Activated CD4-positive, alpha-beta memory T cell treated with anti-CD3 and anti-CD28 coated beads, Interleukin-2, amount 10 ng/mL, durations not matched to agents 7 days and 5 days (primary cell): Measurements from ENCODE around the gene MARCHF7. TPM values are rescaled to one million over a fixed set of nuclear protein-coding genes. Genes with fewer than 3 reads are reported as not detected.
"Not testable (repeated sequence)": the region's sequence is repeated elsewhere in the genome, so short reads cannot be mapped to it uniquely, and the experiment has no call there.

ENCODE experiments used
- CTCF ChIA-PET: fragments of 350-600 bp; sonication (Branson Sonifier 250); formaldehyde crosslinking; loops from one replicate; lab custom pipeline; 2021; ENCODE audit warnings: antibody characterized with exemption, inconsistent platforms; lab: Charles Lee
- POLR2A ChIA-PET: fragments of 350-600 bp; sonication (Branson Sonifier 250); formaldehyde crosslinking; loops from one replicate; lab custom pipeline; 2021; ENCODE audit warnings: antibody characterized with exemption; lab: Charles Lee
- DNase-seq: peaks from one replicate; pipeline ENCODE4 v3.0.0-alpha.2; 2020
- H3K27ac Mint-ChIP-seq: one replicate; pipeline ENCODE4 v1.8.0; 2021; ENCODE audit warnings: mild to moderate bottlenecking, mixed read lengths
- H3K27me3 Mint-ChIP-seq: one replicate; pipeline ENCODE4 v1.8.0; 2021; ENCODE audit warnings: mixed read lengths
- H3K36me3 Mint-ChIP-seq: one replicate; pipeline ENCODE4 v1.8.0; 2021; ENCODE audit warnings: low read depth, mixed read lengths
- H3K4me1 Mint-ChIP-seq: one replicate; pipeline ENCODE4 v1.8.0; 2021; ENCODE audit warnings: mixed read lengths
- H3K4me3 Mint-ChIP-seq: one replicate; pipeline ENCODE4 v1.8.0; 2021; ENCODE audit warnings: mild to moderate bottlenecking, mixed read lengths
- H3K9me3 Mint-ChIP-seq: one replicate; pipeline ENCODE4 v1.8.0; 2021; ENCODE audit warnings: mixed read lengths
- total RNA-seq, 2 experiments: library from RNA; stranded (reverse); gene quantifications; one replicate each; pipeline ENCODE4 v1.2.3, GENCODE V29; 2021

MARCHF7 gene
- total RNA-seq, 2 experiments from 2014 or later: 92.2 to 98.0 TPM

DNA sequence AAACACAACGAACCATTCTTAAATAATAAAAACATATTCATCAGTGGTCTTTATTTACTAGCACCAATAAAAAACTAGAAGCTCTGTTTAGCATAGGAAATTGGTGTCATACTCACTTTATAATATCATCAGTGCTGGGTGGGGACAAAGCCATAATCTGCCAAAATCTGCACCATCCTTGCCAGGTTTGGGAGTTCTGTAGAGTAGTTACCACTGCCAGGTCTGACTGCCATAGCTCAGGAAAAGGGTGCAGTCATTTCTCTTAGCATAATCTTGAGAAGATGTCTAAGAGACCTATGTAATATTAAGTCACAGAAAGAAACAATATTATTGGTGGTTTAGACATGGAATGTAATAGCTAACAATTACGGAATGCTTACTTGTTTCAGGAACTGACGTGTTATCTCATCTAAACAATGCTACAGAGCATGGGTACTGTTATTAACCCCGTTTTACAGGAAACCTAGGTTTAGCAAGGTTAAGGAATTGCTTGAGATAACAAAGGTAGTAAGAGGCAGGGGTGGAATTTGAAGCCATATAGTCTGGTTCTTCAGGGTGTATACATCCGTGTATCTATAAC, 1.6 kb upstream of the MARCHF7 start:
- ChIA-PET POLR2A (no interaction called here), CTCF (interaction anchor here (1.1 kb wide), 1 partner anchor 592 kb away, joined by 5 read pairs; no protein-coding TSS in a partner anchor)
- DNase-seq: no peak
- no peak overlapping the region for H3K4me3 Mint-ChIP-seq
- H3K9me3 Mint-ChIP-seq: no peaks in the 10 kb centered on the region
- H3K27me3 Mint-ChIP-seq: no peaks in the 10 kb centered on the region
- H3K27ac Mint-ChIP-seq: no peak overlapping the region
- peaks cover 40% of the 10 kb centered on the region for H3K36me3 Mint-ChIP-seq
- peaks cover 38% of the 10 kb centered on the region for H3K4me1 Mint-ChIP-seq

DNA sequence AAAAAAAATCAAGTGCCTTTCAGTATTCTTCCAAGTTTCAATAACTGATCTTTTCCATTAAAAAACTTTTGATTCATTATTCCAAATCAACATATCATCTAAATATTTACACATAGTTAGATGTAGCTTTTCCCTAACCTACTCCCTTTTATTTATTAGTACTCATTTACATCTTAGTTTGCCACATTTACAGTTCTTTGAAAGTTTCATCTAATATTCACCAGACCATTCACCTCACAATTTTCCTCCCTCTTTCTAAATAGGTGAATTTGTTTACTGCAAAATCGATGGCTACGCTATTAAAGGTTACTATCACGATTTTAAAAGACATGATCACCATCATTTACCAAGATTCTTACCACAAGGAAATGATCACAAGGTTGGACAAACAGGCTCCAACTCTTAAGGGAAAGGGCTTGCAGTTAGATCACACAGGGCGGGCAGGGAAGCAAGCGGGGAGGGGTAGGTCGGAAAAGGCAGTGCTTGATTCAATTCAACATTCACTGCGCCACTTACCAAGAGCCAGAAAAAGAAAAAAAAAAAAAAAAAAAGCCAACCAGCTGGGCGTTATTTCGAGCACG, 654 bp upstream of the MARCHF7 start:
- POLR2A ChIA-PET: interaction anchor here (0.5 to 4.6 kb wide), 36 partner anchors 8 to 1813 kb away, joined by 3 to 42 read pairs (median 4); partner anchors contain the start of genes LY75 and WDSUB1
- Mint-ChIP-seq H3K4me1 (peaks cover 44% of the 10 kb centered on the region), H3K27me3 (no peaks in the 10 kb centered on the region), H3K36me3 (peaks cover 49% of the 10 kb centered on the region), H3K27ac (peak overlapping the region; percentile 83), H3K9me3 (no peaks in the 10 kb centered on the region), H3K4me3 (peak overlapping the region; percentile 81)
- no peak for DNase-seq
- CTCF ChIA-PET: interaction anchor here (0.6 to 1.3 kb wide), 5 partner anchors 10 to 689 kb away, joined by 3 read pairs; no protein-coding TSS in a partner anchor

DNA sequence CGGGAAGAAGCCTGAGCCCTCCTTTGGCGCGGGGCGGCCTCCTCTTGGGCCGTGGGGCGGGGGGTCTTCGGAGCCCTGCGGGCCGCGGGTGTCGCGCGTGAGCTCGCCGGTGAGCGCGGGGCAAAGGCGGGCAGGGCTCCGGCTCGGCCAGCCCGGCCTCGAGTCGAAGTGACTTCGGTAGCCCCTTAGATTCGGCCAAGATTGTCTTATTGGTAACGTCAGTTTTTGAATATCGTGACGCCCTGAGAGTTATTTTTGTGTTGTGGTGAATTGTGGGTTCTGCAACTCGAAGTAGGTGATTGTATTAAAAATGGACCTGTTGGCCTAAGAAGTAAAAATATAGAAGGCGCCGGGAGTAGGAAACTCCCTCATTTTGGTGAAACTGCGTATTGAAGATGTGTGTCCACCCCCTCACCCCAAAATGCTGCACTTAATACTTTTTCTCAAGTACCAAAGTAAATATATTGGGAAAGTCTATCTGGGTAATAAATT, 669 bp downstream of the MARCHF7 start:
- H3K9me3 Mint-ChIP-seq: no peaks in the 10 kb centered on the region
- ChIA-PET POLR2A (interaction anchor here (0.8 to 4.6 kb wide), 21 partner anchors 8 to 1837 kb away, joined by 3 to 42 read pairs (median 5); partner anchors contain the start of genes ACVR1, LY75 and WDSUB1), CTCF (interaction anchor here (0.6 to 1.3 kb wide), 4 partner anchors 43 to 588 kb away, joined by 3 to 5 read pairs (median 4); no protein-coding TSS in a partner anchor)
- H3K4me3 Mint-ChIP-seq: peak overlapping the region; percentile 97
- peaks cover 51% of the 10 kb centered on the region for H3K4me1 Mint-ChIP-seq
- DNase-seq: no peak
- H3K36me3 Mint-ChIP-seq: peaks cover 55% of the 10 kb centered on the region
- peak overlapping the region; percentile 99 for H3K27ac Mint-ChIP-seq
- no peaks in the 10 kb centered on the region for H3K27me3 Mint-ChIP-seq

DNA sequence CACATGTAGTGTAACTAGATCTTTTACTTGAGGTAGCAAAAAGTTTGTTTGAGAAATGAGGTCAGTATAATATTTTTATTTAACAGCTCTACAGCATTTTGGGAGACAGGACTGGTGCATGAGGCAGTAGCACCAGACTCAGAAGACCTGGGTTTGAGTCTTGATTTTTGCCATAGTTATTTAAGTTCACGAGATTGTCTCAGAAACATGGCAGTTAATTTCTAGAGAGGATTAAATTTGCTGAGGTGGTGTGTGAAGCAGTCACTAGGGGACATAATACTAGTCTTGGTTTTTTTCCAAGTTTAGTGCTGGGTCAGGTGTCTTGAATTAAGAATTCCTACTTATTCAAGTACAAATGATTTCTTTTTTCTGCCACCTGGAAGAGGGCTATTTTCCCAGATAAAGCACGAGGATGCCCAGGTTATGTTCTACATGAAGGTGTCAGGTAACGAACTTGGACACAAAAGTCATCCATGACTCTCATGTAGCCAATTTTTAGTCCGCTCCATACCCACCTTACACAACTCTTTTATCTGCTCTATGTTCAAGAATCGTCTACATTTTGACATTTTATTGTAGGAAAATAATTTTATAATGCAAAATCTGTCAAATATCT, 1.4 kb downstream of the MARCHF7 start:
- Mint-ChIP-seq H3K36me3 (peaks cover 59% of the 10 kb centered on the region), H3K27me3 (no peaks in the 10 kb centered on the region), H3K4me3 (peak overlapping the region; percentile 97), H3K4me1 (peaks cover 56% of the 10 kb centered on the region), H3K9me3 (no peaks in the 10 kb centered on the region), H3K27ac (peak overlapping the region; percentile 99)
- ChIA-PET CTCF (interaction anchor here (0.6 kb wide), 1 partner anchor 309 kb away, joined by 4 read pairs; no protein-coding TSS in a partner anchor), POLR2A (interaction anchor here (0.8 to 4.6 kb wide), 7 partner anchors 8 to 427 kb away, joined by 4 to 42 read pairs (median 24); partner anchors contain the start of genes LY75 and WDSUB1)
- DNase-seq: no peak

DNA sequence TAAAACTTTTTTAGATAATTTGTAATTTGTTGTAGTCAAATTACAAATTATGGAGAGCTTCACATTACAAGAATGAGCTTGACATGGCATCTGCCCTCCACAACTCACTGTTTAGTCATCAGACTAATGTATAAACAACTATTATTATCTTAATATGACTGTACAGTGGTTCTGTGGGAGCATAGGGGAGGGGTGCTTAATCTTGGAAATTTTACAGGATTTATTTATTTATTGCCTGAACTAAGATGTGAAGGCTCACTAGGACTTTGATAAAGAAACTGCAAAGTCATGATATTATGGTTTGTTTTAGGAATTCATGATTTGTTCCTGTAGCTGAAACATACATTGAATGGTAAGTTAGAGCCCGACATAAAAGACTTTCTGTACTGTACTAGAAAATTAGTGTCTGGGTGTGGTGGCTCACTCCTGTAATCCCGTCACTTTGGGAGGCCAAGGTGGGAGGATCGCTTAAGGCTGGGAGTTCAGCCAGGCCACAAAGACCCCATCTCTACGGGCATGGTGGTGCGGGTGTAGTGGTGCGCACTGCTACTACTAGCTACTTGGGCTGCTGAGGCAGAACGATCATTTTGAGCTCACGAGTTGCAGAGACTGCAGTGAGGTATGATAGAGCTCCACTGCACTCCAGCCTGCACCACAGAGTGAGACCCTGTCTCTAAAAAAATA, 2.1 kb downstream of the MARCHF7 start:
- no peak for DNase-seq
- H3K9me3 Mint-ChIP-seq: no peaks in the 10 kb centered on the region
- ChIA-PET CTCF (no interaction called here), POLR2A (interaction anchor here (0.8 to 4.6 kb wide), 4 partner anchors 9 to 199 kb away, joined by 4 to 42 read pairs (median 22); partner anchors contain the start of gene LY75)
- peaks cover 57% of the 10 kb centered on the region for H3K4me1 Mint-ChIP-seq
- peaks cover 60% of the 10 kb centered on the region for H3K36me3 Mint-ChIP-seq
- H3K27ac Mint-ChIP-seq: peak overlapping the region; percentile 99
- no peaks in the 10 kb centered on the region for H3K27me3 Mint-ChIP-seq
- H3K4me3 Mint-ChIP-seq: peak overlapping the region; percentile 97

DNA sequence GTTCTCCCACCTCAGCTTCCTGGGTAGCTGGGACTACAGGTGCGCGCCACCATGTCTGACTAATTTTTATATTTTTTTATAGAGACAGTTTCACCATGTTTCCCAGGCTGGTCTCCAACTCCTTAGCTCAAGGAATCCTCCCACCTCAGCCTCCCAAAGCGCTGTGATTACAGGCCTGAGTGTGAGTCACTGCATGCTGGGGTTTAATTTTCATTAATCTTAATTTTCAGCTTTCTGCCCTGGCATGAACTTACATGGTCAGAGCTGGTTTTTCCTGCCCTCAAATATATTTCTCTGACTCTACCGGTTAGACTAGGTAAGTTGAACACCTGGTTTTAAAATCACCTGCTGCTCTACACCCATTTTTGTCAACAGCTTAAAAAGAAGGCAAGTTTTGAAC, 3.1 kb downstream of the MARCHF7 start:
- Mint-ChIP-seq H3K4me1 (peaks cover 61% of the 10 kb centered on the region), H3K4me3 (no peak overlapping the region), H3K27me3 (no peaks in the 10 kb centered on the region), H3K36me3 (peaks cover 67% of the 10 kb centered on the region), H3K27ac (peak overlapping the region; percentile 37), H3K9me3 (no peaks in the 10 kb centered on the region)
- CTCF ChIA-PET: no interaction called here
- DNase-seq: no peak
- POLR2A ChIA-PET: interaction anchor here (0.7 to 4.6 kb wide), 4 partner anchors 8 to 746 kb away, joined by 3 to 42 read pairs (median 6); no protein-coding TSS in a partner anchor

DNA sequence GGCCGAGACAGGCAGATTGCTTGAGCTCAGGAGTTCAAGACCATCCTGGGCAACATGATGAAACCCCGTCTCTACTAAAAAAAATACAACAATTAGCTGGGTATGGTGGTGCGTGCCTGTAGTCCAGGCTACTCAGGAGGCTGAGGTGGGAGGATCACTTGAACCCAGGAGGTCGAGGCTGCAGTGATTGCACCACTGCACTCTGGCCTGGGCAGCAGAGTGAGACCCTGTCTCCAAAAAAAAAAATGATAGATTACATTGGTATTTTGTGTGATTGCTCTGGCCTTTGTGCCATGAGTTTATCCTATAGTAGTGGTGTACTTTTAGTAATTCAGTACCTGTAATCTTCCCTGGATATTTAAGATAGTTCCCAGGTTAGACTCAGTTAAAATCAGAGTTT, 4.1 kb downstream of the MARCHF7 start:
- Mint-ChIP-seq H3K4me1 (peaks cover 57% of the 10 kb centered on the region), H3K36me3 (peaks cover 73% of the 10 kb centered on the region)
- POLR2A ChIA-PET: interaction anchor here (0.7 to 2.3 kb wide), 3 partner anchors 7 to 747 kb away, joined by 3 to 9 read pairs (median 3); no protein-coding TSS in a partner anchor
- DNase-seq, H3K4me3 Mint-ChIP-seq, CTCF ChIA-PET, H3K9me3 Mint-ChIP-seq, H3K27me3 Mint-ChIP-seq, H3K27ac Mint-ChIP-seq: not testable (repeated sequence)

DNA sequence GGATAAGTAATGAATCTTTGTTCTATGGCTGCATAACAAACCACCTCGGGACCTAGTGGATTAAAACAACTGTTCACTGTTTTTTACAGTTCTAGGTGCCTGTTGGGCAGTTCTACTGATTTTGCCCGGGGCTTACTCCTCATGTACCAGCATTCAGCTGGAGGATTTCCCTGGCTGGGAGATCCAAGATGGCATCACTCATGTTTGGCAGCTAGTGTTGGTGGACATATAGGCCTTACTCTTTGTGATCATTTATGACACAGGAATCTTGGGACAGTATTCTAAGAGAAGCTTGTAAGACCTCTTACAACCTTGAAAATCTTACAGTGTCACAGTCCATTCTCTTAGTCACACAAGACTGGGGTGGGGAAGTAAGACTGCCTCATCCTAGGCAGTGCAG, 4.6 kb downstream of the MARCHF7 start:
- Mint-ChIP-seq H3K4me3 (no peak overlapping the region), H3K27ac (no peak overlapping the region), H3K4me1 (peaks cover 57% of the 10 kb centered on the region), H3K9me3 (no peaks in the 10 kb centered on the region), H3K27me3 (no peaks in the 10 kb centered on the region), H3K36me3 (peaks cover 77% of the 10 kb centered on the region)
- no peak for DNase-seq
- POLR2A ChIA-PET: no interaction called here
- CTCF ChIA-PET: no interaction called here

DNA sequence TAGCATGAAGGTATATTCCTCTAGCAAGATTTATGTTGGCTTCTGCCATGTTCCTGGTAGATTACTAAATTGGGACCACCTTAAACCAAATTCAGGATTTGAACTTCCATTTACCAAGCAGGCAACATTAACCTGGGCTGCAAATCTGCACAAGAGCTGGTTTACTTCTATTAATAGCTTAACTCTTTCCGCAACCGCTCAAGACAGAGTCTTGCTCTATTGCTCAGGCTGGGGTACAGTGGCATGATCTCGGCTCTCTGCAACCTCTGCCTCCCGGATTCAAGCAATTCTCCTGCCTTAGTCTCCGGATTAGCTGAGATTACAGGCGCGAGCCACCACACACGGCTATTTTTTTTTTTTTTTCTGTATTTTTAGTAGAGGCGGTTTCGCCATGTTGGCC, 8.4 kb downstream of the MARCHF7 start:
- DNase-seq: no peak
- Mint-ChIP-seq H3K4me1 (peaks cover 57% of the 10 kb centered on the region), H3K4me3 (no peak overlapping the region), H3K9me3 (peaks cover 6% of the 10 kb centered on the region), H3K27me3 (no peaks in the 10 kb centered on the region), H3K36me3 (peaks cover 83% of the 10 kb centered on the region), H3K27ac (no peak overlapping the region)
- CTCF ChIA-PET: interaction anchor here (1.5 to 2.0 kb wide), 2 partner anchors 9 to 10 kb away, joined by 3 to 6 read pairs; no protein-coding TSS in a partner anchor
- POLR2A ChIA-PET: interaction anchor here (2.9 kb wide), 1 partner anchor 8 kb away, joined by 28 read pairs; the partner anchor contains the start of gene MARCHF7

DNA sequence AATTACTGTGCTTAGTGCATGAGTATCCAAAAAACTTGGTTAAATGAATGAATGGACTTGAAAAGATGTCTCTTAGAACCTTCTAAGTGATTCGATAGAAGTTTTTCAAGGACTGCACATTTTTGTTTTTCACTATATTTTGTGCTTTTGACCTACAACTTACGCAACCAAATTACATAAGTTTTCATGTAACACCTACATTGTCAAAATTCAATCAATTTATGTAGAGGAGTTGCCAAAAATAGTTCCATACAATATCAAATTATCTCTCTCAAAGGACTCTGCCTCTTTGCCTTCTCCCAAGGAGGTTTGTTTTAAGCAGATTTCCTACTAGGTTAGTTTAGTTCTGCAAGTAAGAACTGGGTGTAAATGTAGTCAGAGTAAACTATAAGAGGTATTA, 10.3 kb downstream of the MARCHF7 start:
- no peak for DNase-seq
- H3K4me3 Mint-ChIP-seq: no peak overlapping the region
- peaks cover 47% of the 10 kb centered on the region for H3K4me1 Mint-ChIP-seq
- ChIA-PET CTCF (interaction anchor here (2.0 kb wide), 1 partner anchor 8 kb away, joined by 6 read pairs; no protein-coding TSS in a partner anchor), POLR2A (interaction anchor here (2.9 kb wide), 1 partner anchor 10 kb away, joined by 28 read pairs; the partner anchor contains the start of gene MARCHF7)
- H3K27ac Mint-ChIP-seq: no peak overlapping the region
- peaks cover 6% of the 10 kb centered on the region for H3K9me3 Mint-ChIP-seq
- H3K27me3 Mint-ChIP-seq: no peaks in the 10 kb centered on the region
- peaks cover 76% of the 10 kb centered on the region for H3K36me3 Mint-ChIP-seq

DNA sequence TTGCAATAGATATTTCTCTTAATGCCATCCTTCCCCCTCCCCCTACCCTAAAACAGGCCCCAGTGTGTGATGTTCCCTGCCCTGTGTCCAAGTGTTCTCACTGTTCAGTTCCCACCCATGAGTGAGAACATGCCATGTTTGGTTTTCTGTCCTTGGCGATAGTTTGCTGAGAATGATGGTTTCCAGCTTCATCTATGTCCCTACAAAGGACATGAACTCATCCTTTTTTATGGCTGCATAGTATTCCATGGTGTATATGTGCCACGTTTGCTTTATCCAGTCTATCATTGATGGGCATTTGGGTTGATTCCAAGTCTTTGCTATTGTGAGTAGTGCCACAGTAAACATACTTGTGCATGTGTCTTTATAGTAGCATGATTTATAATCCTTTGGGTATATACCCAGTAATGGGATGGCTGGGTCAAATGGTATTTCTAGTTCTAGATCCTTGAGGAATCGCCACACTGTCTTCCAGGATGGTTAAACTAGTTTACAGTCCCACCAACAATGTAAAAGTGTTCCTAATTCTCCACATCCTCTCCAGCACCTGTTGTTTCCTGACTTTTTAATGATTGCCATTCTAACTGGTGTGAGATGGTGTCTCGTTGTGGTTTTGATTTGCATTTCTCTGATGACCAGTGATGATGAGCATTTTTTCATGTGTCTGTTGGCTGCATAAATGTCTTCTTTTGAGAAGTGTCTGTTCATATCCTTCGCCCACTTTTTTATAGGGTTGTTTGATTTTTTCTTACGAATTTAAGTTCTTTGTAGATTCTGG, 12.7 kb downstream of the MARCHF7 start:
- H3K27ac Mint-ChIP-seq, H3K27me3 Mint-ChIP-seq, H3K9me3 Mint-ChIP-seq, CTCF ChIA-PET, DNase-seq, H3K4me3 Mint-ChIP-seq: not testable (repeated sequence)
- POLR2A ChIA-PET: interaction anchor here (1.0 kb wide), 1 partner anchor 13 kb away, joined by 3 read pairs; the partner anchor contains the start of gene MARCHF7
- Mint-ChIP-seq H3K36me3 (peaks cover 70% of the 10 kb centered on the region), H3K4me1 (peaks cover 40% of the 10 kb centered on the region)
